GM18508 (cell line): ENCODE measurements around the gene CCDC78.

Experiments
- ATAC-seq: cut with Tn5 transposase; IDR thresholded peaks from one replicate; pipeline ENCODE4 v1.9.1; 2021; ENCODE audit warnings: moderate number of reproducible peaks; ENCODE audit not compliant: insufficient read depth, unreplicated experiment

CCDC78 gene

DNA sequence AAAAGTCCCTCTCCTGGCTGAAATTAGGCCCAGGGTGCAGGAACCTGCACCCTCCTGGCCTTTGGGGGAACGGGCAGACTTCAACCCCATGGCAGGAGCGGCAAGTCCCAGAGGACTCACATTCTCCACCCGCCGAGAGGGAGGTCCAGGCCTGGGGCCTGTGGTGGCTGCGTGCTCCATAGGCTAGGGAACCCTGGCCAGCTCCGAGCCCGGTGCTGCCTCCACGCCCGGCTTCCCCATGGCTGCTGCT, 130 bp downstream of the CCDC78 start:
- ATAC-seq = no peak

DNA sequence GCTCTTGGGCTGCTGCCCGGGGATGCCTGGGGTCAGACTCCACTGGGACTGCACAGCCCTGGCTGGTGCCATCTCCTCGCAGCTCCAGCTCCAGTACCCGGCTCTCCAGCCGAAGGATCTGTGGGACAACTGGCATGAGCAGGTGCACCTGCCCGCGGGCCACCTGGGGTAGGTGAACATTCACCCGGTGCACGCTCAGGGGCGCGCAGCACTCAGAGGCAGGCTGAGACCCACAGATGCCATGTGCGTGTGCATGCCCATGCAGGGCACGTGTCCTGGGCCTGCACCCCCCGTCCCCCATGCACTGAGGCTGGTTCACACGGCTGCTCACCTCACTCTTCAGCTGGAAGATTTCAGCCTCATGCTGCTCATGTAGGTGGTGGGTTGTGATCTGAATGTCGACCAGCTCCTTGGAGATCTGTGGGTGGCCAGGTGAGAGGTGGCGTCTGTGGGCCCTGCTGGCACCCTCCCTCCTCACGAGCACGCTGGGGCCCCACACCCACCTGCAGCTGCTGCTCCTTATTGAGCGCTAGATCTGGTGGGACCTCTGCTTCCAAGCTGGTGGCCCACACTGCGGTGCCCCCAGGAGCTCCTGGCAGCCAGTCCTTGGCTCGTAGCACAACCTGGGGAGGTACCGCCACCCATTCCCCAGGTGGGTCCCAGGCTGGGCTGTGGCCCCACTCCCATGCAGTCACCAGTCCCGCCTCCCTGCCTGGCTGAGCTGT, 618 bp downstream of the CCDC78 start:
- no peak for ATAC-seq

DNA sequence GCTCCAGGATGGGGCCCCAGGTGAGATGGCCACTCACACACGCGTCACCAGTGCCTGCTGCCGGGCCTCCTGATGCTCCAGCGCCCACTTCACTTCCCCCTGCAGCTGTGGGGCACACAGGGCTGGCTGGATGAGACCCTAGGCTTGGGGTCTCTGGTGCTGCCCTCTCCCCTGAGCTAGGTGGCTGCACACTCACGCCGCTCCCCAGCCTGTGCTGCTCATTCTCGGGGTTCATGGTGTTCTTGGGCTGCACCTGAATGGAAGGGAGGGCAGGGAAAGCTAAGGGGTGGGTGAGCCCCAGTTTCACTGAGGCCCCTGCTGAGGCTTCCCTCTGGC, 1.2 kb downstream of the CCDC78 start:
- ATAC-seq = no peak

DNA sequence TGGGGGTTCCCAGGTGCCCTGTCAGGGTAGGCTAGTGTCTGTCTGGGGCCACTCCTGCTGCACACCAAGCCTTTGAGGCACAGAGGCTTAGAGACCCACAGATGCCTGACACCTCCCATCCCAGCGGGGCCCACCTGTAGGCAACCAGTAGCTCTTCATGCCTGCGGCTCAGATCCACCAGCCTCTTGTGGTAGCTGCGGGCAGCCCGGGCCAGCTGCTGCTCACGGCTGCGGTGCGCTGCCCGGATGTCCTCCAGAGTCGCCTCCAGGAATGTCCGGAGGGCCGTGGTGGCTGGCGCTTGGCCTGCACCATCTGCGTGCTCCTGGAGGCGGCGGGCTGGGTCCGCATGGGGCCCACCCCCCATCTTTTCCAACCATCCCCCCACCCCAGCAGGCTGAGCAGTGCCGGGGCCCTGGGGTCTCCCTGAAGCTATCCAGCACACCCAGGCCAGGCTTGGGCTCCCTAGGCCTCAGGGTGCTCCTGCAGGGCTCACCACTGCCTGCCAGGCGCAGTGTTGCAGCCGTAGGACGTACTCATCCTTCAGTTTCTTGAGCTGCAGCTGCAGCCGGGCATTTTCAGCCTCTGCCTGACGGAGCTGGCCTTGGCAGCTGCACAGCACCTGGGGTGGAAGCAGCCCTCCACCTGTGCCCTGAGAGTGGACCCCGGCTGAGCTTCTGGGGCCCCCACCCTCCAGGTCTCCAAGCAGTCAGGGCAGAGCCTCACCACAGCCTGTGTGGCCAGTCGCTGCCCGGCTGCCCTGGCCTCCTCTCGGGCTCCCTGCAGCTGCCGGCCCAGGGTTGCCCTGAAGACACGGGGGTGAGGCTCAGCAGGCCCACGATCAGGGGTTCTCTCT, 1.8 kb downstream of the CCDC78 start:
- ATAC-seq = no peak

DNA sequence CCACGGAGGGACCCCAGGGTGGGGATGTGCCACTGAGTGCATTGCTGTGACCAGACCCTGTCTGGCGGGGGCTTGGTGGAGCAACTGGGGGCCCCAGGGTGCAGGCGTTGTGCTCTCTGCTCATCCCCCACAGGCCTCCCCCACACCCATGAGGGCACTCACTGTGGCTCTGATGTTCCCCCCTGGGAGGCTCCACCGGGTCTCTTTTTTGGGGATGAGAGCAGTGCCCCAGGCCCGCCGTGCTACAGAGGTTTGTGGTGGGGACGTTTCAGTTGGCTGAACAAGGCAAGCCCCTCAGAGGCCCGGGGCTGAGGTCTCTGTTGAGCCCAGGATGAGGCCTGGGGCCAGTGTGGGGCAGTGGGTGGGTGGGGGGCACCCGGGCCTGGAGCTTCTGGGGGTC, 2.5 kb downstream of the CCDC78 start:
- no peak for ATAC-seq

DNA sequence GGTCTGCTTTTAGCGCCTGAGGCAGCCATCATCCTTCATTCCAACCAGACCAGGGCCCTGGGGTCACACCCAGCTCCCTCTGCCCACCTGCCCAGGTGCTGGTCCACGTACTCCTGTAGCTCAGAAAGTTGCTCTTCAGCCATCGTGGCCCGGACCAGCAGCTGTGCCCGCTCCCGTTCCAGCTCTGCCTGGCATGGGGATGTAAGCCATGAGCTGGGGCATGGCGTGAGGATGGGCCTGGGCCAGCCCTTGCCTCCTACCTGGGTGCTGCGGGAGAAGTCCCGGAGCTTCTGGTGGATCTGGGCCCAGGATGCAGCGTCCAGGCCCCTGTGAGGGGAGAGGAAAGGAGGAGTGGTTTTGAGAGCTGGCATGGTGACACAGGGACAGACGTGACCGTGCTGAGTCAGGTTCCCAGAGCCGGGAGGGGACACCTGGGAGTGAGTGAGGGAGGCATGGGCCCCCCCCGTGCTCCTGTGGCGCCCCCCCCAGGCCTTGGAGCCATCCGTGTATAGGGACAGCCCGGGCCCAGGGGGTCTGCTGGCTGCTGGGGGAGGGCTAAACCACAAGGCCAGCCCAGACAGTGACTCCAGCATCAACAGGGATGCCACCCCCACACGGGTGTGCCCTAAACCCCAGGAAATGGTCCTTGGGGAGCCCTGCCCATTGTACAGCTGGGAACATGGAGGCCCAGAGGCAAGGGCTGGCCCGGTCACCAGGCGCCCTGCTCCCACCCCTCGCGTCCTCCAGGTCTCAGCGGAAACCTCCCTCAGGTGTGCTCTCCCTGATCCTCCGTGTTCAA, 3.2 kb downstream of the CCDC78 start:
- no peak for ATAC-seq

DNA sequence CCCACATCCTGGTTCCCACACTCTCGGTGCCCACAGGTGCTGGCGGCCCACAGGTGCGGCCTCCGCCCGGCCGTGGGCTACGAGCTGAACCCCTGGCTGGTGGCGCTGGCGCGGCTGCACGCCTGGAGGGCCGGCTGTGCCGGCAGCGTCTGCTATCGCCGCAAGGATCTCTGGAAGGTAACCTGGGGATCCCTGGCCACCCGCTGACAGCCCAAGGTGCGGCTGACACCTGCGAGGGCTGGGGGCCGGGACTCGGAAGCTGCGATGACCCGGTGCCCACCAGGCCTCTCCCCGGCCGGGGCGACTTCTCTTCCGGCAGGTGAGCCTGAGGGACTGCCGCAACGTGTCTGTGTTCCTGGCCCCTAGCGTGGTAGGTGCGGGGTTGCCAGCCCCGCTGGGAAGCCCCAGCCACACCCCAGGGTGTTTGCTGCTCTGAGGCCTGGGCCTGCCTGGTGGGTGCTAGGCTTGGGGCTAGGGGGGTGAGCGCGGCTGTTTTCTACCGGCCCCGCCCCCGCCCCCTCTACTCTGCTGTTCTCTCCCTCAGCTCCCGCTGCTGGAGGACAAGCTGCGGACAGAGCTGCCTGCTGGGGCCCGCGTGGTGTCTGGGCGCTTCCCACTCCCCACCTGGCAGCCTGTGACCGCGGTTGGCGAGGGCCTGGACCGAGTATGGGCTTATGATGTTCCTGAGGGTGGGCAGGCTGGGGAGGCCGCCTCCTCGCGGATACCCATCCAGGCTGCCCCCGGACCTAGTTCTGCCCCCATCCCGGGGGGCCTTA, 4.3 kb downstream of the CCDC78 start:
- no peak for ATAC-seq

DNA sequence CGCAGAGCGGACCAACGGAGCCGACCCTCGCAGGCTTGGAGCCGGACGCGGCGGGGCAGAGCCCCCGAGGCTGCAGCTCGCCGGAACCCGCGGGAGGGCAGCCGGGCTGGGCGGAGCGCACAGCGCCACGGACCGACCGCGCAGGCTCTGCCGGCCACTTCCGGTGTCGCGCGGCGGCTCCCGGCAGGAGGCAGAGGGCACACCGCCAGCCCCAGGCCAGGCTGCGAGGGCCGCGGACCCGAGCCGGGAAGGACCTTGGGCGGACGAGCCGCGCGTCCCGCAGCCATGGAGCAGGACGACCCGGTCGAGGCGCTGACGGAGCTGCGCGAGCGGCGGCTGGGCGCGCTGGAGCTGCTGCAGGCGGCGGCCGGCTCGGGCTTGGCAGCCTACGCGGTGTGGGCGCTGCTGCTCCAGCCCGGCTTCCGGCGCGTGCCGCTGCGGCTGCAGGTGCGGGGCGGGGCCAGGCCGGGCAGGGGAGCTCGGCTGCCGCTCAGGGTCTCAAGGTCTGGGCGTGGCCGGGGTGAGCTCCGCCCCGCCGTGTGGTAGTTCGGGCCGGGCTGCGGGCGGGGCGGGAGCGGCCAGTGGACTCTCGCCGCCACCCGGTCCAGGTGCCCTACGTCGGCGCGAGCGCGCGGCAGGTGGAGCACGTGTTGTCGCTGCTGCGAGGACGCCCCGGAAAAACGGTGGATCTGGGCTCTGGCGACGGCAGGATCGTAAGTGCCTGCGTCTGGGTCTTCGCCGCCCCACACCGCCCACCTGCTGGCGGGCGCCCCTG, 5.1 kb downstream of the CCDC78 start, which contains the start of gene ANTKMT:
Gene ANTKMT (plus strand): TSS at position 157 of the 775 bp plus-strand sequence. CDS start 129 bp downstream, at position 286.
- no peak for ATAC-seq

DNA sequence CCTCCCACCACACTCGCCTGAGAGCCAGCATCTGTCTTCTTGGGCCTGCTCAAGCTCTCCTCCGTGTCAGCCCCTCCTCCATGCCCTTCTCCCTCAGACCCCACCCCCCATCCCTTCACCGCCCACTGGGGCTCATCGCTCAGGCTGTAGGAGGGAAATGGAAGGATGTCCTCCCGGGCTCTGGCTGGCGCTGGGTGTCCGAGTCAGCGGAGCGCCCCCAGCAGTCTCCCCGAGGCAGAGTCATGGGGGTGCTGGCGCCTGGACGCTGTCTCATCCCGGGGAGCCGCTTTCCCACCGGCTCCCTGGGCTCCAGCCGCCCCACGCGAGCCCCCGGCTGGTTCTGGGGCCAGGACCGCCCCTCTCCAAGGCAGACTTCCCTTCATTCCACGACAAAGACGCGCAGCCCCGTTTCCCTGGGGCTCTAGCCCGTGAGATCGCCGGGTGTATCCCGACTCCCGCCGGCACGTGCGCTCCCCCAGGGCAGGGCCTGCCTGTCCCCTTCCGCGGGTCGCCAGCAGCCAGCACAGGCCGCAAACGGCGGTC, 5.7 kb downstream of the CCDC78 start:
- ATAC-seq = no peak

DNA sequence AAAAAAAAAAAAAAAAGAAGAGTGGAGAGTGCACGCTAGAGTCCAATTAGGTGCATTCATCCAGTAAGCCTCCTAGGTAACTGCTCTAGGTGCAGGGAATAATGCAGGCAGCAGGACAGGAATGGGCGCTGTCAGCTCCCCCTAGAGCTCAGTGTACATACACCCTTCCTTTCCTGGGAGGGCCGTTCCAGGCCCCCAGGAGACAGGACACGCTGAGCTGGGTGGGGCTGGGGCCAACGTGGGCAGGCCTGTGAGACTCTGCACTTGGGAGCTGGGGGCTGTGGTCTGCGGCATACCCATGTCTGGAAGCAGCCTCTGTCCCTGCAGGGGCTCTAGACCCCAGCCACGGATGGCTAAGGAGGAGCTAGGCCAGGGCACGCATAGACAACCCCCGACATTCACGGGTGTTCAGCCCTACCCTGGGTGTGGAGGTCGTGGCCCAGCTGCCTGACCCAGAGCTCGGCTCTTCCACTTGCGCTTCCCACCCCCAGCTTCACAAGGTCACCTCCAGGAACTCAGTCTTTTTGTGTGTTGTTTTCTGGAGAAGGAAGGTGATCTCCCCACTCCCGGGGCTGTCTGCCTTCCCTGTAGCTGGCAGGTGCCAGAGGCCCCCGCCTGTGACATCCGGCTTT, 6.3 kb downstream of the CCDC78 start:
- no peak for ATAC-seq

DNA sequence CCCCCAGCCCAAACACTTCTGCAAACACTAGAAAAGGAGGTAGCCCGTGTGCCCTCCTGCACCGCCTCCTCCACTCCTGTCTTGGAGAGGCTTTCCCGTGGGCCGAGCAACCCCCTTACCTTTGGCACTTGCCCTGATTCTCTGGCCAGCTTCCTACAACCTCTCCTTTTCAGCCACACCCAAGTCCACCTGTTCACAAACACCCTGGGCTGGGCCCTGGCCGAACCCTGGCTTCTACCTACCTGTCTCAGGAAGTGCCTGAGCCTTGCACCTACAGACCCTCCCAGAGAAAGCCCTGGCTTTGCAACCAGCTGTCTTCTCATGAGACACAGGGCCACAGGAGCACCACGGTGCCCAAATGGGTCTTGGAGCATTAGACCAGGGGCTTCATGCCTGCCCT, 7.3 kb downstream of the CCDC78 start:
- no peak for ATAC-seq

DNA sequence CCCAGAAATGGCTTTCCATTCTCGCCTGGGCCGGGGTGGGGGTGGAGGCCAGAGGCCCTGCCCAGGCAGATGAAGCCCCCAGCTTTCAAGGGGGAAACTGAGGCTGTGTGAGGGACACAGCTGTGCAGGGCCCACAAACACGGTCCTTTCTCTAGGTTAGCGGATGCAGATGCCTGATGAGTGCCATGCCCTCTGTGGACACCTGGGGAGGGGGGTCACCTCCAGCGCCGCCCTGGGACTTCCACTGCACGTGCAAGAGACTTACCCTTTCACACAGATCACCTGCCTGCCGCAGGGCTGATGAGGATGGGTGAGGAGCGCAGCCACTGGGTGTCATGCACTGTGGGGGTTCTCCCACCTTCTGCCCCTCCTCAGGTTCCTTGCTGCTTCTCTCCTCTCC, 7.9 kb downstream of the CCDC78 start:
- no peak for ATAC-seq

DNA sequence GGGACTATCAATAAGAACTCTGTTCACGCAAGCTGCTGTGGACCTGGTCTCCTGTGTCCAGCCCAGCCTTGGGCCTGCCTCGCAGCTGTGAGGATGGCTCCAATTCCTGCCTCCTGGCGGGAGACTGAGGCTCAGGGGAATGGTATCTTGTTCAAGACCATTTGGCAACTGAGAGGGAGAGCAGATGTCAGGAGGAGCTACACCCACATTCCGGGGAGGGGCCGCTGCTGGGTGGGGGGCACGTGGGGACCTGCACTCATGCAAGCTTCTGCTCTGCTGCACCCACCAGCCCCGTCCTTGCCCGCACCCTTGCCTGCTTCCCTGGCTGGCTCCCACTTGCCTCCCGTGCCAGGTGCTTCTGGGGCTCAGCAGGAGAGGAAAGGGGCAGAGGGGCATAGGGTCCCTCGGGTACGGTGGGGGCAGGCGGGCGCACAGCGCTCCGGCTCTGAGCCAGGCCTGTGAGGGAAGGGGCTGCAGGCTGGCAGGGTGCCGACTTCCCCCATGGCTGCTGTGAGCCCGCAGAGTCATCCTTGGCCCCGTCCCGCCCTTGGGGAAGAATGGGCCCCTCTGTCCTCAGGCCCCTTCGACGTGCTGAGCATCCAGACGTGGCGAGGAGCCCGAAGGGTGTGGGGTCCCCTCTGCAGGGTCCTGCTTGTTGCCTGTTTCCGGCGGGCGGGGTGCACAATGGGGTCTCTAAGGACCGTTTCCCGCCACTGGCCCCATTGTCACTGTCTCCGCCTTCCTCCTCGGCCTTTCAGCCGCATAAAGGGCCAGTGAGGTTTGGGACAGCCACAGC, 8.6 kb downstream of the CCDC78 start:
- no peak for ATAC-seq

DNA sequence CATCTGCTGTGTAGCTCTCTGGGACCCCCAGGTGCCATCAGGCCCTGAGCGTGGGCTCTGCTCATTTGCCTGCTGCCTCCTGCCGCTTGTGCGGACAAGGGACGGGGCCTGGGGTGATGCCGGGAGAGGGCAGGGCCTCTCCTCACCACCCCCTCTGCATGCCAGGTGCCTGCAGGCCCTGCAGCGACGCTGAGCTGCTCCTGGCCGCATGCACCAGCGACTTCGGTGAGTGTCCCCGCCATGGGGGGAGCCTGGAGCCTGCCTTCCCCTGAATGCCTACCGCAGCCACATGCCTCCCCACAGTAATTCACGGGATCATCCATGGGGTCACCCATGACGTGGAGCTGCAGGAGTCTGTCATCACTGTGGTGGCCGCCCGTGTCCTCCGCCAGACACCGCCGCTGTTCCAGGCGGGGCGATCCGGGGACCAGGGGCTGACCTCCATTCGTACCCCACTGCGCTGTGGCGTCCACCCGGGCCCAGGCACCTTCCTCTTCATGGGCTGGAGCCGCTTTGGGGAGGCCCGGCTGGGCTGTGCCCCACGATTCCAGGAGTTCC, 9.4 kb downstream of the CCDC78 start:
- ATAC-seq = no peak

DNA sequence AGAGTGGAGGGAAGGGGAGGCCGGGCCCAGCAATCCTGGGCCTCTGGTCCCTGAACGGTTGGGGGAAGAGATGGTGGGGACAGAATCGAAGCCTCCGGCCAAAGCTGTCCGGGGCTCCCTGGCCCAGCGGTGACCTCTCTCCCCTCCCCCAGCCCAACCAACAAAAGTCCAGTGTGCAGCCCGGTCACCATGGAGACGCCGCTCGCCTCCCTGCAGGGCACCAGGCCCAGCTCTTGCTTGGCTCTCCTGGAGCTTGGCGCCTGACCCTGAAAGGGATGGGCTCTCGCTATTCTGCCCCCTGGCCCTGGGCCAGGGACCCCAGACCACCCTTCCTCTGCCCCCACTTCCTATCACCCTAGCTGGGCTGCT, 10.1 kb downstream of the CCDC78 start:
- no peak for ATAC-seq

DNA sequence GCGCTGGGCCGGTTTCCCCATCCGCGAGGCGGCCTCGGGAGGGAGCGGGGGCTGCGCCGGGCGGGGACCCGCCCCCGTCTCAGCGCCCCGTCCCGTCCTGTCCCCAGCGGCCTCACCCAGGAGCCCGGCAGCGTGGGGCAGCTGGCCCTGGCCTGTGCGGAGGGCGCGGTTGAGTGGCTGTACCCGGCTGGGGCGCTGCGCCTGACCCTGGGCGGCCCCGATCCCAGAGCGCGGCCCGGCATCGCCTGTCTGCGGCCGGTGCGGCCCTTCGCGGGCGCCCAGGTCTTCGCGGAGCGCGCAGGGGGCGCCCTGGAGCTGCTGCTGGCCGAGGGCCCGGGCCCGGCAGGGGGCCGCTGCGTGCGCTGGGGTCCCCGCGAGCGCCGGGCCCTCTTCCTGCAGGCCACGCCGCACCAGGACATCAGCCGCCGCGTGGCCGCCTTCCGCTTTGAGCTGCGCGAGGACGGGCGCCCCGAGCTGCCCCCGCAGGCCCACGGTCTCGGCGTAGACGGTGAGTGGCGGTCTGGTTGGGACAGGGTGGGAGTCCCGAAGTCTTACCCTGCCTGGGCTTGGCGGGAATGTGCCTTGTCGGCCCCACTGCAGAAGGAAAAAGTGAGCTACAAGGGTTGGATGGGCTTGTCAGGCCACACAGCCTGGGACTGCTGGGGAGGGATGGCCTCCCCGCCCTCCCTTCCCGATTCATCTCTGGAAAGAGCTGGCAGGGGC, 10.6 kb downstream of the CCDC78 start:
- no peak for ATAC-seq
